Bronchial epithelial cell (primary cell): ENCODE data around the gene DYNC2LI1. TPM values are rescaled to one million over a fixed set of nuclear protein-coding genes. Genes with fewer than 3 reads are reported as not detected.

Experiments used
- DNase-seq: peaks from one replicate; pipeline ENCODE4 v3.0.0-alpha.2; 2010; ENCODE audit warnings: low read depth
- FAIRE-seq: peaks from 2 replicates; lab custom pipeline; 2011; peaks lifted over from hg19 to GRCh38; lab: Jason Lieb, UNC
- H3K27me3 ChIP-seq: 2 replicates; pipeline ENCODE4 v1.5.1; 2011; ENCODE audit warnings: low read length; ENCODE audit not compliant: control insufficient read depth, insufficient read depth
- H3K36me3 ChIP-seq: 2 replicates; pipeline ENCODE4 v1.5.1; 2011; ENCODE audit warnings: low read length; ENCODE audit not compliant: control insufficient read depth, insufficient read depth
- H3K4me3 ChIP-seq: 2 replicates; pipeline ENCODE4 v1.5.1; 2011; ENCODE audit warnings: mild to moderate bottlenecking, low read depth, low read length, control low read depth
- CTCF ChIP-seq: IDR thresholded peaks from 2 replicates; pipeline ENCODE4 v1.5.1; 2011; ENCODE audit warnings: mild to moderate bottlenecking, moderate library complexity, low read length, control low read depth, inconsistent platforms; ENCODE audit not compliant: insufficient read depth, severe bottlenecking
- total RNA-seq: library from RNA; depleted of rRNA; stranded (reverse); fragments of >200 nt; gene quantifications from 2 replicates; pipeline ENCODE4 v1.2.1, GENCODE V29; 2014

Gene DYNC2LI1
- total RNA-seq, 1 donor from 2014 or later: 8.2 TPM

GRCh38 chr2:43798300-43798699, 24.5 kb downstream of the DYNC2LI1 start:
- Histone ChIP-seq H3K4me3 (no peak overlapping the region), H3K27me3 (no peaks in the 10 kb centered on the region), H3K36me3 (no peaks in the 10 kb centered on the region)
- no peak for TF ChIP-seq CTCF
- DNase-seq (no peak), FAIRE-seq (no peak)

- DNase-seq: no peak
- no peak for FAIRE-seq
- H3K36me3 ChIP-seq: no peaks in the 10 kb centered on the region
- no peak for TF ChIP-seq CTCF
- H3K27me3 ChIP-seq: no peaks in the 10 kb centered on the region
- H3K4me3 ChIP-seq: no peak overlapping the region
These were observed 27.1 kb downstream of the DYNC2LI1 start for GRCh38 chr2:43800894-43801293.

GRCh38 chr2:43802135-43802534, 28.3 kb downstream of the DYNC2LI1 start:
- H3K36me3 ChIP-seq: no peaks in the 10 kb centered on the region
- no peak overlapping the region for H3K4me3 ChIP-seq
- no peak for TF ChIP-seq CTCF
- DNase-seq (peak; percentile 13), FAIRE-seq (no peak)
- H3K27me3 ChIP-seq: no peaks in the 10 kb centered on the region

- no peak for TF ChIP-seq CTCF
- FAIRE-seq: no peak
- H3K27me3 ChIP-seq: no peaks in the 10 kb centered on the region
- no peaks in the 10 kb centered on the region for H3K36me3 ChIP-seq
- DNase-seq: peak; percentile 29
- H3K4me3 ChIP-seq: no peak overlapping the region
These were observed 29.3 kb downstream of the DYNC2LI1 start for GRCh38 chr2:43803113-43803512.

GRCh38 chr2:43806719-43807031, 32.8 kb downstream of the DYNC2LI1 start:
- FAIRE-seq (no peak), DNase-seq (no peak)
- H3K27me3 ChIP-seq: no peaks in the 10 kb centered on the region
- no peak overlapping the region for H3K4me3 ChIP-seq
- H3K36me3 ChIP-seq: no peaks in the 10 kb centered on the region
- TF ChIP-seq CTCF: no peak

GRCh38 chr2:43810452-43810851, 36.6 kb downstream of the DYNC2LI1 start:
- FAIRE-seq (no peak), DNase-seq (no peak)

More at GRCh38 chr2:43810452-43810851, 36.6 kb downstream of the DYNC2LI1 start:
- Histone ChIP-seq H3K27me3 (no peaks in the 10 kb centered on the region), H3K4me3 (no peak overlapping the region), H3K36me3 (no peaks in the 10 kb centered on the region)
- TF ChIP-seq CTCF: no peak
